ENCODE results near the gene SEPSECS. TPM values are rescaled to one million over a fixed set of nuclear protein-coding genes. Genes with fewer than 3 reads are reported as not detected.

Gene SEPSECS
- total and polyA plus RNA-seq, 9 of the 15 experiments (the other 6 are each of a cell fraction or from before 2014, with no cell fraction given) = 3.9 to 17.2 (median 7.9) TPM

- BruUV-seq (replicated peaks) = no TSS peak
- no peaks in the 10 kb centered on the region for H3K36me3 ChIP-seq (ENCODE audit: control insufficient read depth, insufficient read depth, low read length)
- H3K9me1 ChIP-seq (ENCODE audit: control insufficient read depth, insufficient read depth, low read length) = no peaks in the 10 kb centered on the region
- ChIA-PET CTCF (ENCODE audit: low intra/inter-chr PET ratio) (no interaction called here), POLR2A (interaction anchor here (1.4 kb wide), 1 partner anchor 16 kb away, joined by 4 read pairs; no protein-coding TSS in a partner anchor)
- FAIRE-seq = no peak
- intact Hi-C loops (cut with micrococcal nuclease) (no loop called here), in situ Hi-C loops (cut with MboI) (no loop called here)
- 3% methylated on average over 2 of the region's 2 CpGs for WGBS (ENCODE audit: insufficient coverage, low coverage, missing lambda C conversion rate)
- no peak for ATAC-seq
- DNase-seq (ENCODE audit: extremely low read depth in 1 of 4, low spot score in 3 of 4) = no peak
- no peak overlapping the region for H3K27ac ChIP-seq (ENCODE audit: extremely low read depth, low read depth, low read length)
- no peaks in the 10 kb centered on the region for H3K27me3 ChIP-seq (ENCODE audit: control insufficient read depth in 2 of 2, insufficient read depth in 2 of 2, low read length in 2 of 2)
- H3K4me1 ChIP-seq (replicated peaks in 1 of 2; ENCODE audit: control insufficient read depth in 2 of 2, insufficient read depth in 2 of 2, low read length in 2 of 2) = peaks cover 0 to 19% of the 10 kb centered on the region in 2 experiments; a peak in 3 of 5 replicates
- H3K9me3 ChIP-seq (replicated peaks; ENCODE audit: control insufficient read depth, insufficient read depth, low read depth, low read length) = no peaks in the 10 kb centered on the region
- no peak overlapping the region for H2AFZ ChIP-seq (ENCODE audit: low read depth, low read length)
- H3K79me2 ChIP-seq (ENCODE audit: control insufficient read depth, insufficient read depth, low read length) = no peaks in the 10 kb centered on the region
- H3K9ac ChIP-seq (ENCODE audit: insufficient read depth in 1 of 2, low read depth in 2 of 2, low read length in 2 of 2) = no peak overlapping the region
- H3K4me2 ChIP-seq (ENCODE audit: insufficient read depth, low read length) = no peak overlapping the region
- no peak overlapping the region for H3K4me3 ChIP-seq
- H4K20me1 ChIP-seq (replicated peaks; ENCODE audit: control insufficient read depth, insufficient read depth, low read length) = no peaks in the 10 kb centered on the region; the same call in none of the 2 replicates
- TF ChIP-seq ZNF184 (CRISPR knock-in tag; IDR thresholded peaks at IDR 0.05) (no peak), MAFK (IDR thresholded peaks at IDR 0.05; ENCODE audit: low read length) (peak; percentile 66), GTF3C2 (IDR thresholded peaks at IDR 0.05; ENCODE audit: borderline replicate concordance, extremely low read depth, insufficient read length) (no peak), MAFF (IDR thresholded peaks at IDR 0.05; ENCODE audit: low read length) (peak; percentile 64; the same call in 1 of the 2 replicates), MAFG (tag; conservative IDR thresholded peaks at IDR 0.05) (peak; percentile 65; the same call in 1 of the 2 replicates), ZNF316 (IDR thresholded peaks at IDR 0.05) (peak; percentile 81)
- TF ChIP-seq, protein P1, sequence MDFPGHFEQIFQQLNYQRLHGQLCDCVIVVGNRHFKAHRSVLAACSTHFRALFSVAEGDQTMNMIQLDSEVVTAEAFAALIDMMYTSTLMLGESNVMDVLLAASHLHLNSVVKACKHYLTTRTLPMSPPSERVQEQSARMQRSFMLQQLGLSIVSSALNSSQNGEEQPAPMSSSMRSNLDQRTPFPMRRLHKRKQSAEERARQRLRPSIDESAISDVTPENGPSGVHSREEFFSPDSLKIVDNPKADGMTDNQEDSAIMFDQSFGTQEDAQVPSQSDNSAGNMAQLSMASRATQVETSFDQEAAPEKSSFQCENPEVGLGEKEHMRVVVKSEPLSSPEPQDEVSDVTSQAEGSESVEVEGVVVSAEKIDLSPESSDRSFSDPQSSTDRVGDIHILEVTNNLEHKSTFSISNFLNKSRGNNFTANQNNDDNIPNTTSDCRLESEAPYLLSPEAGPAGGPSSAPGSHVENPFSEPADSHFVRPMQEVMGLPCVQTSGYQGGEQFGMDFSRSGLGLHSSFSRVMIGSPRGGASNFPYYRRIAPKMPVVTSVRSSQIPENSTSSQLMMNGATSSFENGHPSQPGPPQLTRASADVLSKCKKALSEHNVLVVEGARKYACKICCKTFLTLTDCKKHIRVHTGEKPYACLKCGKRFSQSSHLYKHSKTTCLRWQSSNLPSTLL (IDR thresholded peaks at IDR 0.05) = no peak
- TF ChIP-seq, protein P2, sequence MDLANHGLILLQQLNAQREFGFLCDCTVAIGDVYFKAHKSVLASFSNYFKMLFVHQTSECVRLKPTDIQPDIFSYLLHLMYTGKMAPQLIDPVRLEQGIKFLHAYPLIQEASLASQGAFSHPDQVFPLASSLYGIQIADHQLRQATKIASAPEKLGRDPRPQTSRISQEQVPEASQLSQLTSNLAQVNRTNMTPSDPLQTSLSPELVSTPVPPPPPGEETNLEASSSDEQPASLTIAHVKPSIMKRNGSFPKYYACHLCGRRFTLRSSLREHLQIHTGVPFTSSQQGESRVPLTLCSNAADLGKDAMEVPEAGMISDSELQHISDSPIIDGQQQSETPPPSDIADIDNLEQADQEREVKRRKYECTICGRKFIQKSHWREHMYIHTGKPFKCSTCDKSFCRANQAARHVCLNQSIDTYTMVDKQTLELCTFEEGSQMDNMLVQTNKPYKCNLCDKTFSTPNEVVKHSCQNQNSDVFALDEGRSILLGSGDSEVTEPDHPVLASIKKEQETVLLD (IDR thresholded peaks at IDR 0.05) = no peak
- TF ChIP-seq, protein P3, sequence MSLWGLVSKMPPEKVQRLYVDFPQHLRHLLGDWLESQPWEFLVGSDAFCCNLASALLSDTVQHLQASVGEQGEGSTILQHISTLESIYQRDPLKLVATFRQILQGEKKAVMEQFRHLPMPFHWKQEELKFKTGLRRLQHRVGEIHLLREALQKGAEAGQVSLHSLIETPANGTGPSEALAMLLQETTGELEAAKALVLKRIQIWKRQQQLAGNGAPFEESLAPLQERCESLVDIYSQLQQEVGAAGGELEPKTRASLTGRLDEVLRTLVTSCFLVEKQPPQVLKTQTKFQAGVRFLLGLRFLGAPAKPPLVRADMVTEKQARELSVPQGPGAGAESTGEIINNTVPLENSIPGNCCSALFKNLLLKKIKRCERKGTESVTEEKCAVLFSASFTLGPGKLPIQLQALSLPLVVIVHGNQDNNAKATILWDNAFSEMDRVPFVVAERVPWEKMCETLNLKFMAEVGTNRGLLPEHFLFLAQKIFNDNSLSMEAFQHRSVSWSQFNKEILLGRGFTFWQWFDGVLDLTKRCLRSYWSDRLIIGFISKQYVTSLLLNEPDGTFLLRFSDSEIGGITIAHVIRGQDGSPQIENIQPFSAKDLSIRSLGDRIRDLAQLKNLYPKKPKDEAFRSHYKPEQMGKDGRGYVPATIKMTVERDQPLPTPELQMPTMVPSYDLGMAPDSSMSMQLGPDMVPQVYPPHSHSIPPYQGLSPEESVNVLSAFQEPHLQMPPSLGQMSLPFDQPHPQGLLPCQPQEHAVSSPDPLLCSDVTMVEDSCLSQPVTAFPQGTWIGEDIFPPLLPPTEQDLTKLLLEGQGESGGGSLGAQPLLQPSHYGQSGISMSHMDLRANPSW (CRISPR knock-in tag; IDR thresholded peaks at IDR 0.05) = no peak
- TF ChIP-seq, protein P4, sequence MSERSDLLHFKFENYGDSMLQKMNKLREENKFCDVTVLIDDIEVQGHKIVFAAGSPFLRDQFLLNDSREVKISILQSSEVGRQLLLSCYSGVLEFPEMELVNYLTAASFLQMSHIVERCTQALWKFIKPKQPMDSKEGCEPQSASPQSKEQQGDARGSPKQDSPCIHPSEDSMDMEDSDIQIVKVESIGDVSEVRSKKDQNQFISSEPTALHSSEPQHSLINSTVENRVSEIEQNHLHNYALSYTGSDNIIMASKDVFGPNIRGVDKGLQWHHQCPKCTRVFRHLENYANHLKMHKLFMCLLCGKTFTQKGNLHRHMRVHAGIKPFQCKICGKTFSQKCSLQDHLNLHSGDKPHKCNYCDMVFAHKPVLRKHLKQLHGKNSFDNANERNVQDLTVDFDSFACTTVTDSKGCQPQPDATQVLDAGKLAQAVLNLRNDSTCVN (CRISPR knock-in tag; IDR thresholded peaks at IDR 0.05) = no peak
Measured at GRCh38 chr4:25177147-25177546, 16.9 kb upstream of the SEPSECS start.
